ENCODE results near the gene KLK11. TPM values are rescaled to one million over a fixed set of nuclear protein-coding genes. Genes with fewer than 3 reads are reported as not detected.

The KLK11 gene
- total and polyA plus RNA-seq, 2 of the 8 experiments (the other 6 are each of a cell fraction or from before 2014, with no cell fraction given): 0.45 TPM; not detected in 1

- TF ChIP-seq CHD7 (IDR thresholded peaks at IDR 0.05; ENCODE audit: insufficient replicate concordance, low read length) (no peak), NRF1 (IDR thresholded peaks at IDR 0.05; ENCODE audit: low read depth, low read length) (no peak), CBX5 (IDR thresholded peaks at IDR 0.05; ENCODE audit: low read depth, low read length) (no peak), RNF2 (IDR thresholded peaks at IDR 0.05; ENCODE audit: borderline replicate concordance, low read depth, low read length, missing control alignments, poor library complexity, severe bottlenecking) (no peak), BACH1 (IDR thresholded peaks at IDR 0.05; ENCODE audit: low read length) (no peak), HDAC6 (IDR thresholded peaks at IDR 0.05; ENCODE audit: low read depth, low read length) (no peak), CHD1 (IDR thresholded peaks at IDR 0.05; ENCODE audit: low read depth, low read length) (no peak), SIX5 (IDR thresholded peaks at IDR 0.05; ENCODE audit: low read depth, low read length) (no peak), POU5F1 (IDR thresholded peaks at IDR 0.05; ENCODE audit: low read depth, low read length) (no peak), TCF12 (IDR thresholded peaks at IDR 0.05; ENCODE audit: low read depth, low read length) (no peak), JUND (IDR thresholded peaks at IDR 0.05; ENCODE audit: low read length) (no peak)
- TF ChIP-seq, protein P1, sequence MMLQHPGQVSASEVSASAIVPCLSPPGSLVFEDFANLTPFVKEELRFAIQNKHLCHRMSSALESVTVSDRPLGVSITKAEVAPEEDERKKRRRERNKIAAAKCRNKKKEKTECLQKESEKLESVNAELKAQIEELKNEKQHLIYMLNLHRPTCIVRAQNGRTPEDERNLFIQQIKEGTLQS (IDR thresholded peaks at IDR 0.05; ENCODE audit: insufficient read depth, low read depth, low read length): no peak
Observed at GRCh38 chr19:51060336-51060735, 33.9 kb upstream of the KLK11 start (continued).

All from H1 (cell line).